Loucy (cell line): ENCODE data around the gene KIRREL1.

ENCODE experiments used
- CTCF ChIP-seq: fragments of 200-600 bp; sonication (generic); conservative IDR thresholded peaks from 2 replicates; pipeline ENCODE4 v1.5.1; 2014; ENCODE audit warnings: mild to moderate bottlenecking, antibody characterized with exemption, low read length
- EZH2phosphoT487 ChIP-seq: fragments of 200-600 bp; IDR thresholded peaks from 2 replicates; pipeline ENCODE4 v1.6.1; 2018; ENCODE audit warnings: antibody characterized with exemption, mild to moderate bottlenecking, moderate library complexity, borderline replicate concordance

GRCh38 chr1:157992031-157992832 is 1.2 kb upstream of the KIRREL1 start:
- TF ChIP-seq EZH2phosphoT487 = no peak
- peak; percentile 97 for TF ChIP-seq CTCF
